BE2C (cell line): ENCODE results near the gene RERGL. TPM values are rescaled to one million over a fixed set of nuclear protein-coding genes. Genes with fewer than 3 reads are reported as not detected.

Experiments used
- DNase-seq: peaks from one replicate; pipeline ENCODE4 v3.0.0-alpha.2; 2020
- H3K27me3 ChIP-seq: fragments of 250-450 bp; sonication (Bioruptor Pico); 2 replicates; pipeline ENCODE4 v1.5.1; 2020; ENCODE audit warnings: mild to moderate bottlenecking
- H3K36me3 ChIP-seq: fragments of 250-450 bp; sonication (Bioruptor Pico); 2 replicates; pipeline ENCODE4 v1.5.1; 2020; ENCODE audit warnings: mild to moderate bottlenecking
- H3K4me1 ChIP-seq: fragments of 250-450 bp; sonication (Bioruptor Pico); 2 replicates; pipeline ENCODE4 v1.5.1; 2020
- H3K4me3 ChIP-seq: 2 replicates; pipeline ENCODE4 v1.5.1; 2011; ENCODE audit warnings: low read depth, low read length
- H3K9me3 ChIP-seq: fragments of 250-450 bp; sonication (Bioruptor Pico); 2 replicates; pipeline ENCODE4 v1.5.1; 2020
- polyA plus RNA-seq: library from polyadenylated mRNA; unstranded; fragments of >200 nt; gene quantifications from one replicate; pipeline ENCODE4 v1.2.1, GENCODE V29; 2012; ENCODE audit warnings: low read depth, missing spikeins; ENCODE audit not compliant: insufficient read length, insufficient read depth
- TF ChIP-seq, protein P1 (sequence below): IDR thresholded peaks from 2 replicates; pipeline ENCODE4 v1.5.1; 2012; ENCODE audit warnings: mild to moderate bottlenecking, low read depth, low read length

The RERGL gene
- polyA plus RNA-seq, result not detected

DNA sequence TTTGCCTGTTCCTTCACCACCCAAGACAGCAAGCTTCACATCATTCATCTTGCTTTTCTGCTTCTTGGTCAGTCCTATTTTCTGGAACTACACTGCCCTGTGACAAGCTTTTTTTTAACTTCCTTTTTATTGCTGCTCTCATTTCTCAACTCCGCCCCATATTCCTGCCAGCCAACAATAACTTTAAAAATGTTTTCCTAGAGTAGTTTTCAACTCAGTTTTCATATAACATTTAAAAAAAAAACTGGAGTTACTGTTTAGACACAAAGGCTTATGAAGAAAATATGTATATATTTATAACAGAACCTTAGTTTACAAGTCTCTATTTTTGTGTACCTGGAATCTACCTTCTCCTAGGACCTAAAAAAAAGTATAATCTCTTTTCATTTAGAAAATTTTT lies at the start of gene RERGL:
RERGL (minus strand) TSS at position 101 of the 400 bp plus-strand sequence; CDS start at position 48, 53 bp downstream.
- Histone ChIP-seq H3K36me3 (no peaks in the 10 kb centered on the region), H3K9me3 (no peaks in the 10 kb centered on the region), H3K4me1 (no peaks in the 10 kb centered on the region), H3K4me3 (no peak within 1 kb of the TSS), H3K27me3 (no peaks in the 10 kb centered on the region)
- no peak for DNase-seq
- TF ChIP-seq, protein P1, sequence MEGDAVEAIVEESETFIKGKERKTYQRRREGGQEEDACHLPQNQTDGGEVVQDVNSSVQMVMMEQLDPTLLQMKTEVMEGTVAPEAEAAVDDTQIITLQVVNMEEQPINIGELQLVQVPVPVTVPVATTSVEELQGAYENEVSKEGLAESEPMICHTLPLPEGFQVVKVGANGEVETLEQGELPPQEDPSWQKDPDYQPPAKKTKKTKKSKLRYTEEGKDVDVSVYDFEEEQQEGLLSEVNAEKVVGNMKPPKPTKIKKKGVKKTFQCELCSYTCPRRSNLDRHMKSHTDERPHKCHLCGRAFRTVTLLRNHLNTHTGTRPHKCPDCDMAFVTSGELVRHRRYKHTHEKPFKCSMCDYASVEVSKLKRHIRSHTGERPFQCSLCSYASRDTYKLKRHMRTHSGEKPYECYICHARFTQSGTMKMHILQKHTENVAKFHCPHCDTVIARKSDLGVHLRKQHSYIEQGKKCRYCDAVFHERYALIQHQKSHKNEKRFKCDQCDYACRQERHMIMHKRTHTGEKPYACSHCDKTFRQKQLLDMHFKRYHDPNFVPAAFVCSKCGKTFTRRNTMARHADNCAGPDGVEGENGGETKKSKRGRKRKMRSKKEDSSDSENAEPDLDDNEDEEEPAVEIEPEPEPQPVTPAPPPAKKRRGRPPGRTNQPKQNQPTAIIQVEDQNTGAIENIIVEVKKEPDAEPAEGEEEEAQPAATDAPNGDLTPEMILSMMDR, result no peak

- no peak for DNase-seq
These were observed 49.3 kb upstream of the RERGL start for GRCh38 chr12:18139254-18139653.

GRCh38 chr12:18135509-18135908 lies 45.5 kb upstream of the RERGL start:
- H3K4me1 ChIP-seq, result no peaks in the 10 kb centered on the region
- no peak overlapping the region for H3K4me3 ChIP-seq
- no peaks in the 10 kb centered on the region for H3K9me3 ChIP-seq
- TF ChIP-seq, protein P1, result no peak
- no peaks in the 10 kb centered on the region for H3K36me3 ChIP-seq
- DNase-seq, result no peak
- H3K27me3 ChIP-seq, result no peaks in the 10 kb centered on the region

More at GRCh38 chr12:18139254-18139653, 49.3 kb upstream of the RERGL start:
- Histone ChIP-seq H3K4me1 (no peaks in the 10 kb centered on the region), H3K36me3 (no peaks in the 10 kb centered on the region), H3K9me3 (no peaks in the 10 kb centered on the region), H3K4me3 (no peak overlapping the region), H3K27me3 (no peaks in the 10 kb centered on the region; the same call in 1 of the 2 replicates)
- TF ChIP-seq, protein P1, result no peak

- Histone ChIP-seq H3K27me3 (no peaks in the 10 kb centered on the region), H3K9me3 (no peaks in the 10 kb centered on the region), H3K4me3 (no peak overlapping the region), H3K36me3 (no peaks in the 10 kb centered on the region), H3K4me1 (no peaks in the 10 kb centered on the region)
- TF ChIP-seq, protein P1, result no peak
- DNase-seq, result no peak
These were observed 45.1 kb upstream of the RERGL start for GRCh38 chr12:18135086-18135485.

DNA sequence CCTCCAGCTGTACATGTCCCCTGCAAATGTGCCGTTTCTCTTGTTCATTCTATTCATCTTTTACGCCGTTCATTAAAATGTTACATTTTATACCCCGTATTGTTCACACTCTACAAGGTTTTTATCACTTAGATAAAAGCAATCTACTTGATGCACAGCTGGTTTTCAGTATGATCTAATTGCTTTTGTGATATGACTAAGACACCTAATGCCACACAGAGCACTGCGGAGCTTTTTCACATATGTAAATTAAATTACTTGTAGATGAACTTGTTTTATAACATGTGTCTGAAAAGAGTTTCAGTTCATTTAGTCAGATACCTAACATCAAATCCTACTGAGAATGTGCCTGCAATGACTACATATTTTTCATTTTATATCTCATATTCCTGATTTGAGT lies 40.9 kb upstream of the RERGL start:
- no peak overlapping the region for H3K4me3 ChIP-seq

DNA sequence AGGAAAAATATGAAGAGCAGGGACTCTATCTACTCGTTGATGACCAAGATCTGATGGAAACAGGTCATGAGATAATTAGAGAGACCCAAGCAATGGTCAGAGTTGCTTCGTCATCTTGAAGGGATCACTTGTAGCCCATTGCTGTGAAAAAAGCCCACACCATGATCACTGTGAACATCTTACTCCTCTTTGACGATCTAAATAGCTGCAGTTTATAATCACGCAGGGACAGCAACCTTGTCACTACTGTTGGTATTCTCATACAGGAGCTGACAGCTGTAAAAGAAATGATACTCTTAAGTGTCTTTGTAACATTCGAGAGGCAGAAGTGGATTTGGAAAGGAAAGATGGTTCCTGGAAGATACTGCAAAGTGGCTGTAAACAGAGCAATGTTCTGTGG lies 33.7 kb upstream of the RERGL start:
- no peak for DNase-seq
- Histone ChIP-seq H3K36me3 (no peaks in the 10 kb centered on the region), H3K27me3 (no peaks in the 10 kb centered on the region), H3K4me1 (no peaks in the 10 kb centered on the region), H3K9me3 (no peaks in the 10 kb centered on the region; the same call in 1 of the 2 replicates), H3K4me3 (no peak overlapping the region)
- TF ChIP-seq, protein P1, result no peak

More for the DNA sequence above, 40.9 kb upstream of the RERGL start:
- TF ChIP-seq, protein P1, result no peak
- Histone ChIP-seq H3K4me1 (no peaks in the 10 kb centered on the region), H3K27me3 (no peaks in the 10 kb centered on the region), H3K36me3 (no peaks in the 10 kb centered on the region), H3K9me3 (no peaks in the 10 kb centered on the region; the same call in 1 of the 2 replicates)
- DNase-seq, result no peak
